ENCODE data around the gene CCL22.

The CCL22 gene

DNA sequence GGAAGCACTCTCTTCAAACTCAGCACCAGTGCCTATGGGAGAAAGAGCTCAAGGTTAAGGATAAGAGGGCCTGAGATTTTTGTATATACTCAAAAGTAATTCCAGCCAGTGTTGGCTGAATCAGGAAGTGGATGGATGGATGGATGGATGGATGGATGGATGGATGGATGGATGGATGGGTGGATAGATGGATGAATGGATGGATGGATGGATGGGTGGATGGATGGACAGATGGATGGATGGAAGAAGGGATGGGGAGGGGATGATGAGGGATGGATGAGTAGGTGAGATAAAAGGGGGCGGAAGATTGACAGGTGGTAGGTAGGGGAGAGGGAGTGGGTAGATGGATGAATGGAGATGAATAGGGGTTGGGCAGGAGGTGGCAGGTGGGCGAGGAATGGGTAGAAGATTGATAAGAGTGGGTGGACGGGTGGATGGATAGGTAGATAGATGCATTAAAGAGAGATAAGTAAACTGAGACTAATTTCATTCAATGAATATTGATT, 17.8 kb downstream of the CCL22 start:
- no peak for DNase-seq (ENCODE audit: low spot score)

DNA sequence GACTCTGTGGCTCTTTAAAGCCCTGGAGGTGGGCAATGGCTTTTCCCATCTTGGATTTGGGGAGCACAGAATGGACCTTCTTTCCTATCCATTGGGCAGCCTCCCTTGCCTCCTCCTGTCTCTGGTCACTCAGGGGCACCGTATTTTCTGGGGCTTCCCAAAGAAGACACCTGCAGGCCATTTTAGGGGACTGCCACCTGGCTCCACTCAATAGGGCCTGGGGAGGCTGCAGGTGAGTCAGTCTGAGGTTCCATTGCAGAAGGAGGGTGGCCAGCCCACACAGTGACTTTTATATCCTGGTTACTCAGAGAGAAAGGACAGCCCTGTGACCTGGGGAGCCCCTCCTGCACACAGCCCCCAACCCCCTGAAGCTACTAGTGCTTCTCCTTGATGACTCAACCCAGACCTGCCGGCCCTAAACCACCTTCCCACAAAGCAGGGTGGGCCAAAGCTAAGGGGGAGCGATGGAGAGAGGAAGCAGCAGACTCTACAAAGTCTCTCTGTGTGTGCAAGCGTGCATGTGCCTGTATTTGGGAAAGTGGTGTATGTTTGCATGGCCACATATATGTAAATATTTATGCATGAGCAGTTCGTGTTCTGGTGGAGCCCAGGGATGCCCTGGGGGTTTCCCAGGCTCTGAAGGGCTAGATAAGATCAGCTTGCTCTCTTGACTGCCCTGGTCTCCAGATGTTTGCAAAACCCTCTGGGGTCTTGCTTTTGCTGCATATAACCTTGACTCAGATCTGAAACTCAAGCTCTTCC, 18.7 kb downstream of the CCL22 start:
- no peak for DNase-seq (ENCODE audit: low spot score)

DNA sequence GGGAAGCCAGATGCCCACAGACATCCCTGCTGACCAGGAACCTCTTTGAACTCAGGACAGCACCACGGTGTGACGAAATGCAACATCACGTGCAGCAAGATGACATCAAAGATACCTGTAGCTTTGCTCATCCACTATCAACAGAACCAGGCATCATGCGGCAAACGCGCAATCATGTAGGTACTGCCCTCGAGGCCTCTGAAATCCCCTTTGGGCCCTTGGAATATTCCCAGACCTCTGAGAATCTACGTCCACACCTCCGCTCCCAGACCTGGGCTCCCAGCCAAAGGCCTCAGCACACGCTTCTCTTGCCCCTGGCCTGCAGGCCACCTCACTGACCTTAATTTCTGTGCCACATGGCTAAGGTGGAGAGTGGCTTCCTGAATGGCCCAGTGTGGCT, 21.0 kb downstream of the CCL22 start:
- no peak for DNase-seq (ENCODE audit: low spot score)

DNA sequence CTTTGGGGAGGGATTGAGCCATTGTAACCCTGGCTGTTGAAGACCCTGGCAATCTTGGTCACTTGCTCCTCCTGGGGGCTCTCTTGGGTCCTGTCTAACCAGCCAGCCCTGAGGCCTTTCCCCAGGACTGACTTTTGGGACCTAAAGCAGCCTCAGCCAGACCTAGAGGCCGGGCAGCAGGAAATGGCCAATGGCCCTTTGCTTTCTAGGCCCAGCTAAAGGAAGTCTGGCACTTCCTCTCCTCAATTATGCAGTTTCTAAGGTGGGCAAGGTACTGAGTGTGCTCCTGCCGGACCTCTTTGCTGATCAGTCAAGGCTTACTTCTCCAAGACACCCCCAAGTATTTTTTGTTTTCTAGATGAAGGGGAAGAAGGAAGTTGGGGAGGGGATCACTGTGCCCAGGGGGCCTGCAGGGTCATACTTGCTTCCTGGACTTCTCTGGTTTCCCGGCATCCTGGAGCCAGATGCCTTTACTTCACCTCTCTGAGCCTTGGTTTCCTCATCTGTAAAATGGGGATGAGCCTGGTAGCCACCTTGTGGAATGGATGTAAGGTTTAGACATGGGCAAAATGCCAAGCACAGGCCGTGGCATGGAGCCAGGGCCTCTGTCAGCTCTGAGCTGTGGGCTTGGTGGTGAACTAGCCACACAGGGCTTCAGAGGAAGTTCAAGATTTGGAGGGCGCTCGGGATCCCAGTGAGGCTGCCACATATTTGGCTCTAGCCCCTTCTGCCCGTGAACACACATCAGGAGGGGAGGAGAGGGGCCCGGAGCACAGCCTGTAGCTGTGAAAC, 22.3 kb downstream of the CCL22 start:
- peak; percentile 39 for DNase-seq (ENCODE audit: low spot score)

DNA sequence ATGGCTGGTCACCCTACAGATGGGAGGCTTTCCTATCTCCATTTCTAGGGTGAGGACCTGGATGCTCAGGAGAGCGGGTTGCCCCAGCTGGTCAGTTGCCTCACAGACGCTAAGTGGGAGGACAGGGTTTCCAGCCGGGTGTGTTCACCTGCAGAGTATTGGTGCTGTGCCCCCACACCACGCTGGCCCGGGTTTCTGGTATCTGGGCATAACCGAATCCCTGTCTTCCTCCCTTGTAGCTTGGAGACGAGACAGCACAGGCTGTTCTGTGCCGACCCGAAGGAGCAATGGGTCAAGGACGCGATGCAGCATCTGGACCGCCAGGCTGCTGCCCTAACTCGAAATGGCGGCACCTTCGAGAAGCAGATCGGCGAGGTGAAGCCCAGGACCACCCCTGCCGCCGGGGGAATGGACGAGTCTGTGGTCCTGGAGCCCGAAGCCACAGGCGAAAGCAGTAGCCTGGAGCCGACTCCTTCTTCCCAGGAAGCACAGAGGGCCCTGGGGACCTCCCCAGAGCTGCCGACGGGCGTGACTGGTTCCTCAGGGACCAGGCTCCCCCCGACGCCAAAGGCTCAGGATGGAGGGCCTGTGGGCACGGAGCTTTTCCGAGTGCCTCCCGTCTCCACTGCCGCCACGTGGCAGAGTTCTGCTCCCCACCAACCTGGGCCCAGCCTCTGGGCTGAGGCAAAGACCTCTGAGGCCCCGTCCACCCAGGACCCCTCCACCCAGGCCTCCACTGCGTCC, 23.4 kb downstream of the CCL22 start:
- DNase-seq (ENCODE audit: low spot score) = no peak

DNA sequence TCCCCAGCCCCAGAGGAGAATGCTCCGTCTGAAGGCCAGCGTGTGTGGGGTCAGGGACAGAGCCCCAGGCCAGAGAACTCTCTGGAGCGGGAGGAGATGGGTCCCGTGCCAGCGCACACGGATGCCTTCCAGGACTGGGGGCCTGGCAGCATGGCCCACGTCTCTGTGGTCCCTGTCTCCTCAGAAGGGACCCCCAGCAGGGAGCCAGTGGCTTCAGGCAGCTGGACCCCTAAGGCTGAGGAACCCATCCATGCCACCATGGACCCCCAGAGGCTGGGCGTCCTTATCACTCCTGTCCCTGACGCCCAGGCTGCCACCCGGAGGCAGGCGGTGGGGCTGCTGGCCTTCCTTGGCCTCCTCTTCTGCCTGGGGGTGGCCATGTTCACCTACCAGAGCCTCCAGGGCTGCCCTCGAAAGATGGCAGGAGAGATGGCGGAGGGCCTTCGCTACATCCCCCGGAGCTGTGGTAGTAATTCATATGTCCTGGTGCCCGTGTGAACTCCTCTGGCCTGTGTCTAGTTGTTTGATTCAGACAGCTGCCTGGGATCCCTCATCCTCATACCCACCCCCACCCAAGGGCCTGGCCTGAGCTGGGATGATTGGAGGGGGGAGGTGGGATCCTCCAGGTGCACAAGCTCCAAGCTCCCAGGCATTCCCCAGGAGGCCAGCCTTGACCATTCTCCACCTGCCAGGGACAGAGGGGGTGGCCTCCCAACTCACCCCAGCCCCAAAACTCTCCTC, 24.1 kb downstream of the CCL22 start:
- no peak for DNase-seq (ENCODE audit: low spot score)

DNA sequence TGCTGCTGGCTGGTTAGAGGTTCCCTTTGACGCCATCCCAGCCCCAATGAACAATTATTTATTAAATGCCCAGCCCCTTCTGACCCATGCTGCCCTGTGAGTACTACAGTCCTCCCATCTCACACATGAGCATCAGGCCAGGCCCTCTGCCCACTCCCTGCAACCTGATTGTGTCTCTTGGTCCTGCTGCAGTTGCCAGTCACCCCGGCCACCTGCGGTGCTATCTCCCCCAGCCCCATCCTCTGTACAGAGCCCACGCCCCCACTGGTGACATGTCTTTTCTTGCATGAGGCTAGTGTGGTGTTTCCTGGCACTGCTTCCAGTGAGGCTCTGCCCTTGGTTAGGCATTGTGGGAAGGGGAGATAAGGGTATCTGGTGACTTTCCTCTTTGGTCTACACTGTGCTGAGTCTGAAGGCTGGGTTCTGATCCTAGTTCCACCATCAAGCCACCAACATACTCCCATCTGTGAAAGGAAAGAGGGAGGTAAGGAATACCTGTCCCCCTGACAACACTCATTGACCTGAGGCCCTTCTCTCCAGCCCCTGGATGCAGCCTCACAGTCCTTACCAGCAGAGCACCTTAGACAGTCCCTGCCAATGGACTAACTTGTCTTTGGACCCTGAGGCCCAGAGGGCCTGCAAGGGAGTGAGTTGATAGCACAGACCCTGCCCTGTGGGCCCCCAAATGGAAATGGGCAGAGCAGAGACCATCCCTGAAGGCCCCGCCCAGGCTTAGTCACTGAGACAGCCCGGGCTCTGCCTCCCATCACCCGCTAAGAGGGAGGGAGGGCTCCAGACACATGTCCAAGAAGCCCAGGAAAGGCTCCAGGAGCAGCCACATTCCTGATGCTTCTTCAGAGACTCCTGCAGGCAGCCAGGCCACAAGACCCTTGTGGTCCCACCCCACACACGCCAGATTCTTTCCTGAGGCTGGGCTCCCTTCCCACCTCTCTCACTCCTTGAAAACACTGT, 25.0 kb downstream of the CCL22 start:
- no peak for DNase-seq (ENCODE audit: low spot score)

DNA sequence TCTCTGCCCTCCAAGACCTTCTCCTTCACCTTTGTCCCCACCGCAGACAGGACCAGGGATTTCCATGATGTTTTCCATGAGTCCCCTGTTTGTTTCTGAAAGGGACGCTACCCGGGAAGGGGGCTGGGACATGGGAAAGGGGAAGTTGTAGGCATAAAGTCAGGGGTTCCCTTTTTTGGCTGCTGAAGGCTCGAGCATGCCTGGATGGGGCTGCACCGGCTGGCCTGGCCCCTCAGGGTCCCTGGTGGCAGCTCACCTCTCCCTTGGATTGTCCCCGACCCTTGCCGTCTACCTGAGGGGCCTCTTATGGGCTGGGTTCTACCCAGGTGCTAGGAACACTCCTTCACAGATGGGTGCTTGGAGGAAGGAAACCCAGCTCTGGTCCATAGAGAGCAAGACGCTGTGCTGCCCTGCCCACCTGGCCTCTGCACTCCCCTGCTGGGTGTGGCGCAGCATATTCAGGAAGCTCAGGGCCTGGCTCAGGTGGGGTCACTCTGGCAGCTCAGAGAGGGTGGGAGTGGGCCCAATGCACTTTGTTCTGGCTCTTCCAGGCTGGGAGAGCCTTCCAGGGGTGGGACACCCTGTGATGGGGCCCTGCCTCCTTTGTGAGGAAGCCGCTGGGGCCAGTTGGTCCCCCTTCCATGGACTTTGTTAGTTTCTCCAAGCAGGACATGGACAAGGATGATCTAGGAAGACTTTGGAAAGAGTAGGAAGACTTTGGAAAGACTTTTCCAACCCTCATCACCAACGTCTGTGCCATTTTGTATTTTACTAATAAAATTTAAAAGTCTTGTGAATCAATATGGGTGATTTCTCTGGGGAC, 25.9 kb downstream of the CCL22 start:
- DNase-seq (ENCODE audit: low spot score) = no peak

DNA sequence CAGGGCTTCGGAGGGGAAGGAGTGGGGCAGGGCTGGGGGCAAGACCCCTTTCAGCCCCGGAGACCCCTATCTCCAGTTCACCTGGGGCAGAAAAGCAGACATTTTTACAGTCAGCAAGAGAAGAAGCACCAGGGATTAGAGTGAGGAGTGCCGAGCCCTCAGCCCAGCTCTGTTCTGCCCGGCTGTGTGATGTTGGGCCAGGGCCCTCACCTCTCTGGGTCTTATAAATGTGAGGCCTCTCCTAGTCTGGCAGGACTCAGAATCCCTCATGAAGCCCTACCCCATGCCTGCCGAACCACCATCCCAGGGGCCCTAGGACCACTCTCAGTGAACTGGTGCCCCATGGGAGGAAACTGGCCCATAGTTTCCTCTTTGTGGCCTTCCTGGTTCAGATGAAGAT, 26.5 kb downstream of the CCL22 start:
- no peak for DNase-seq (ENCODE audit: low spot score)

DNA sequence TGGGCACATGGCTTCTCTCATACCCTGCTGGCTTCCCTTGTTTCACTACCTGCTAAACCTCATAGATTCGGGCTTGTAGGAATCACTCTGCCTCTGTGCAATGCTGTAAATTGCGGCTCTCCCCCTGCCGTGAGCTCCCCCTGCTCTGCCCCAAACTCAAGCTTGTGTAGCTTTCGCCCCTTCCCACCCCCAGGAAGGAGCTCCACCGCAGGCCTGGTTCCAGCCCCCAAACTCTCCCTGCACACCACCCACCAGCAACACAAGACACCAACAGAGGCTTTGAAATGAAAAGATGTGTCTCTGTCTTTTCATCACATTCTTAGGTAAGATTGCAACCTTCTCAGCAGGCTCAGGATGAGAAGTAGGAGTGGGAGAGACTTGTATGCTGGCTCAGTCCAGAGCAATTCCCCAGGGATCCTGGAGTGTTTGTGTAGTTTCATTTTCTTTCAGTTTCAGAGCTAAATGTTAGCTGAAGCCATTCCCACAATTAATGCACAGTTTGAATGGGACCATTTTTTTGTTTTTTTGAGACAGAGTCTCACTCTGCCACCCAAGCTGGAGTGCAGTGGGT, 27.9 kb downstream of the CCL22 start:
- DNase-seq (ENCODE audit: low spot score) = no peak

DNA sequence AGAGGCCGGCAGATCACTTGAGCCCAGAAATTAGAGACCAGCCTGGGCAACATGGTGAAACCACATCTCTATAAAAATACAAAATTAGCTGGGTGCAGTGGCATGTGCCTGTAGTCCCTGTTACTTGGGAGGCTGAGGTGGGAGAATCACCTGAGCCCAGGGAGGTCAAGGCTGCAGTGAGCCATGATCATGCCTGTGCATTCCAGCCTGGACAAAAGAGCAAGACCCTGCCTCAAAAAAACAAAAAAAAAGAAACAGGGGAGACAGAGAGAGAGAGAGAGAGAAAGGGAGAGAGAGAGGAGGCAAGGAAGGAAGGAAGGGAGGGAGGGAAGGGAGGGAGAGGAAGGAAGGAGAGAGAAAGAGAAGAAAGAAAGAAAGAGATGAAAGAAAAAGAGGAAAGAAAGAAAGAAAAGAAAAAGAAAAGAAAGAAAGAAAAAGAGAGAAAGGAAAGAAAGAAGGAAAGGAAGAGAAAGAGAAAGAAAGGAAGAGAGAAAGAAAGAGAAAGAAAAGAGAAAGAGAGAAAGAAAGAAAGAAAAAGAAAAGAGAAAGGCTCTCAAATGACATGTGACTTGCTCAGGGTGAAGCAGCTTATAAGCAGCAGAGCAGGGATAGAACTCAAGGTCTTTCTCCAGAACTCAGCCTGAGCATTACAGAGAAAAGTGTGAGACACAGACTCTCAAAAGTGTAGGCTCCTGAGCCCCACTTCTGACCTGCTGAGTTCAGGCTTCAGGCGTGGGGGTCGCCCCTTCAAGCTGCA, 29.2 kb downstream of the CCL22 start:
- DNase-seq (ENCODE audit: low spot score) = no peak

DNA sequence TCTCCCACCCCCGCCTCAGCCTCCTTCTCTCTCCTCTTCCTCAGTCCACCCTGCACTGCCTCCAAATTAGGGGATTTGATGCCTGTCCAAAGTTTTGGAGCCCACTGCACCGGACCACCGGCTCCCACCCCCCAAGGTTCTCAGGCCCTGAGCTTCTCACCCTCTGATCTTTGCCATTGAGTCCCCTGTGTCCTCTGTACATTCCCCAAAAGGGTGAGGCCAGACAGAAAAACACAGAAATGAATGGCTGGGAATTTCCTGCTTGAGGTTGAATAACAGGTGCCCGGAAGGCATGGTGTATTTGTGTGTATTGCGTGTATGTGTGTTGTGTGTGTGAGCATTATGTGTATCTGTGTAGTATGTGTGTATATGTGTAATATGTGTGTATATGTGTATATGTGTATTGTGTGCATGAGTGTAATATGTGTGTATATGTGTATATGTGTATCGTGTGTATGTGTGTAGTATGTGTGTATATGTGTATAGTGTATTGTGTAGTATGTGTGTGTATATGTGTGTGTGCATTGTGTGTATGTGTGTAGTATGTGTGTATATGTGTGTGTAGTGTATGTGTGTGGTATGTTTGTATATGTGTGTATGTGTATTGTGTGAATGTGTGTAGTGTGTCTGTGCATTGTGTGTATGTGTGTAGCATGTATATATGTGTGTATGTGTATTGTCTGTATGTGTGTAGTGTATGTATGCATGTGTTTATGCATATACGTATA, 29.9 kb downstream of the CCL22 start:
- no peak for DNase-seq (ENCODE audit: low spot score)

DNA sequence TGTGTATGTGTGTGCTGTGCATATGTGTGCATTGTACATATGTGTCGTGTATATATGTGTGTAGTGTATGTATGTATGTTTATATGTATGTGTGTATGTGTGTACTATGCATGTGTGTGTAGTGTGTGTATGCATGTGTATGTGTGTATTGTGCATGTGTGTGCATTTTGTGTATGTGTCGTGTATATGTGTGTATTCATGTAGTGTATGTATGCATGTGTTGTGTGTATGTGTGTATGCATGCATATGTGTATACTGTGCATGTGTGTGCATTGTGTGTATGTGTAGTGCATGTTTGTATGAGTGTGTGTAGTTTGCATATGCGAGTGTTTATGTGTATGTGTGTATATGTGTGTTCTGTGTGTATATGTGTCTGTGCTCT, 30.5 kb downstream of the CCL22 start:
- no peak for DNase-seq (ENCODE audit: low spot score)

DNA sequence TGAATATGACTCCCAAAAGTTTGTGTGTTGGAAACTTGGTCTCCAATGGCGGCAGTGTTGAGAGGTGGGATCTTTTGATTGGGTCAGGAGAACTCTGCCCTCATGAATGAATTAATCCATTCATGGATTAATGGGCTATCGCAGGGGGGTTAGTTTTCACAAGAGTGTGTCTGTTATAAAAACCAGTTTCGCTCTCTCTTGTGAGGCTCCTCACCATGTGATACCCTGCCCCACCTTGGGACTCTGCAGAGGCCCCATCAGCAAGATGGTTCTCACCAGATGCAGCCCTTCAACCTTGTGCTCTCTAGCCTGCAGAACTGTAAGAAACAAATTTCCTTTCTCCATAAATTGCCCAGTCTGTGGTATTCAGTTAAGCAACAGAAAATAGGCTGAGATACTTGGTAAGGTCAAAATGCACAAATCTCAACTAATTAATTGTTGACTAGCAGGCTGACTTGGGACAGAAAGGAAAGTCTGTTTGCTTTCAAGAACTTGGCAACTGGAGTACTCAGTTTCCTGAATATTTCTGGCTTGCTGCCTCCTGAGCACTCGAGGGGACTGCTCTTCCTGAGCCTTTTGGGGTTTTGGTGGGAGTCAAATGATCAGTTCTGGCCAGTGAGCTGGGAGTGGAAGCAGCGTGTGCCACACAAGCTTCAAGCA, 32.2 kb downstream of the CCL22 start:
- DNase-seq (ENCODE audit: low spot score) = no peak

DNA sequence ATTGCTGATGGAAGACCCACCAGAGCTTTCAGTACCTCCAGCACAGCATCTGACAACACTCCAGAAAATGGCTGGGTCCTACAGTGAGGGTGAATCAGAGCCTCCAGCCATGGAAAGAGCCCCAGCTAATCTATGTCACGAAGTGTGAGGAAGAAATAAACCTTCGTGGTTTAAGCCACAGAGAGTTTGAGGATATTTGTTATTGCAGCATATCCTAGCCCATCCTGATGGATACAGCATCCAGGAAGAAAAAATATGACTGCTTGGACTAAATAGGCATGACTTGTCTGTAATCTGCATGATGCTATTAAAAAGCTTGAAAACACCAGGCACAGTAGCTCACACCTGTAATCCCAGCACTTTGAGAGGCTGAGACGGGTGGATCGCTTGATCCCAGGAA, 32.7 kb downstream of the CCL22 start:
- DNase-seq (ENCODE audit: low spot score) = no peak

DNA sequence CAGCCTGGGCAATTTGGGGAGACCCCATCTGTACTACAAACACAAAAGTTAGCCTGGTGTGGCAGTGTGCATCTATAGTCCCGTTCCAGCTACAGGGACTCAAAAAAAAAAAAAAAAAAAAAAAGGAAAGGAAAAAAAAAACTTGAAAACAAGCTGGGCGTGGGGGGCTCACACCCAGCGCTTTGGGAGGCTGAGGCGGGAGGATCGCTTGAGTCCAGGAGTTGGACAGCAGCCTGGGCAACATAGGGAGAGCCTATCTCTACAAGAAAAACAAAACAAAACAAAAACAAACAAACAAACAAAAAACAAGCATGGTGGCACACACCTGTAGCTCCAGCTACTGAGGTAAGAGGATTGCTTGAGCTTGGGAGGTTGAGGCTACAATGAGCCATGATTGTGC, 33.1 kb downstream of the CCL22 start:
- DNase-seq (ENCODE audit: low spot score) = no peak

DNA sequence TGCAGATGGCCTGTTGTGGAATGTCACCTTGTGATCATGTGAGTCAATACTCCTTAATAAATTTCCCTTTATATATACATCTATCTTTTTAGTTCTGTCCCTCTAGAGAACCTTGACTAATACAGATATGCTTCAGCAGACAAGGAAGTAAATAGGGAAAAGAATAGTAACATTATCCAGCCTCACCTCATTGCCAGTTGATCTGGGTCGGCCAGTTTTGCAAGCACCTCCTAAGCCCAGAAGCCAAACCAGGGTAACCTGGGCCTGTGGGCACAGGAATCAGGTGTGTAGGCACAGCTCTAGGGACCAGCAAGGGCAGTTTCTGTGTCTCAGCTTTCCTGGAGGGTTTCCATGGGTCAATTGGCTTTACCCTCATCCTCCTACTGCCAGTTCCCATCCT, 34.1 kb downstream of the CCL22 start:
- DNase-seq (ENCODE audit: low spot score) = no peak

DNA sequence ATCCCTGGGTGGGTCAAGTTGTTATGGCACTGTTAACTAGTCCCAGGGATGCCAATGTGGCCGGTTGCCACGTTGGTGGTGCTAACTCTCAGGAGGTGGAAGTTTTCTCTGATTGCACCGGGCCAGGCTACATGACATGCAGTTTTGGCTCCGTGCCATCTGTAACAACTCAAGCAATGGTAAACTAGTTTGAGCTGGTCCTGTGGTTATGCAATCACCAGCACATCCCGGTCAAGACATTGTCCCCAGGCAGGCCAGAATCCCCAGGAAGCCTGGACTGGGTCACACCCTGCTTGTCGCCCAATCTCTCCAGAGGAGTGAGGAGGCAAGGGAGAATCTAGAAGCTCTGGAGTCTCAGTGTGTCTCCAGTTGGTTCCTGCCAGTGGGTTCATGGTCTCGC, 35.9 kb downstream of the CCL22 start:
- no peak for DNase-seq (ENCODE audit: low spot score)

Measured in Ammon's horn (tissue), 1 donor.